ENCODE data around the gene CDC7. TPM values are rescaled to one million over a fixed set of nuclear protein-coding genes. Genes with fewer than 3 reads are reported as not detected.

The CDC7 gene
- total RNA-seq, 1 donor from 2014 or later = 64.8 TPM

DNA sequence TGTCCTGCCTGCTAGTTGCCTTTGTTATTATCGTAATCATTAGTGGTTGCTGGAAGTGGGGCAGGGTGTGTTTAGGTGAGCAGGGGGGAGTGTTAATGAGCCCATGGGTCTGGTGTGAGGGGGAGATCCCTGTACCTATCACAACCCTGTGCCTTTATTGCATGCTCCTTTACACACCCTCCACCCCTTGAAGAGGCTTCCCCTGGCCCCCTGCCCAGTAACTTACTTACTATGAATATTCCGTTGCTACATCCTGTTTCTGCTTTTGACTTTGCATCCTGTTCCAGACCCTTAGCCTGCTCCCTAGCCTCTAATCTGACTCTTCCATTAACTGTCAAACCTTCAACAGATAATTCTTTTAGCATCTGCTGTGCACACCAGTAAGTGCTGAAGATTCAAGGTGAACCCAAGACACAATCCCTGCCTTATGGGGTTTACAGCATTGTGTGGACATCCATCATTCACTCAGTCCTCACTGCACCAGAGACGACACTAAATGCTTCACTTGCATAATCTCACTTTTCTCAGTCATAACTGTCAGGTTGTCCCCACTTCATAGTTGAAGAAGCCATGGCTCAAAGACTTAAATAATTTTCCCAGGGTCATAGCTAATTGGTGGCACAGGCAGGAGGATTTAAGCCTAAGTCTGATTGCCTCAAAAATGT, 47.9 kb downstream of the CDC7 start:
- Mint-ChIP-seq H3K36me3 (ENCODE audit: low read depth) (no peaks in the 10 kb centered on the region), H3K4me3 (no peak overlapping the region), H3K9me3 (peaks cover 2% of the 10 kb centered on the region), H3K27ac (ENCODE audit: unreplicated experiment) (no peak overlapping the region), H3K4me1 (peaks cover 33% of the 10 kb centered on the region), H3K27me3 (ENCODE audit: low read depth) (no peaks in the 10 kb centered on the region)
- TF ChIP-seq, protein P1, sequence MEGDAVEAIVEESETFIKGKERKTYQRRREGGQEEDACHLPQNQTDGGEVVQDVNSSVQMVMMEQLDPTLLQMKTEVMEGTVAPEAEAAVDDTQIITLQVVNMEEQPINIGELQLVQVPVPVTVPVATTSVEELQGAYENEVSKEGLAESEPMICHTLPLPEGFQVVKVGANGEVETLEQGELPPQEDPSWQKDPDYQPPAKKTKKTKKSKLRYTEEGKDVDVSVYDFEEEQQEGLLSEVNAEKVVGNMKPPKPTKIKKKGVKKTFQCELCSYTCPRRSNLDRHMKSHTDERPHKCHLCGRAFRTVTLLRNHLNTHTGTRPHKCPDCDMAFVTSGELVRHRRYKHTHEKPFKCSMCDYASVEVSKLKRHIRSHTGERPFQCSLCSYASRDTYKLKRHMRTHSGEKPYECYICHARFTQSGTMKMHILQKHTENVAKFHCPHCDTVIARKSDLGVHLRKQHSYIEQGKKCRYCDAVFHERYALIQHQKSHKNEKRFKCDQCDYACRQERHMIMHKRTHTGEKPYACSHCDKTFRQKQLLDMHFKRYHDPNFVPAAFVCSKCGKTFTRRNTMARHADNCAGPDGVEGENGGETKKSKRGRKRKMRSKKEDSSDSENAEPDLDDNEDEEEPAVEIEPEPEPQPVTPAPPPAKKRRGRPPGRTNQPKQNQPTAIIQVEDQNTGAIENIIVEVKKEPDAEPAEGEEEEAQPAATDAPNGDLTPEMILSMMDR (conservative IDR thresholded peaks at IDR 0.05) = no peak
- no peak for DNase-seq (ENCODE audit: low read depth, low spot score)

DNA sequence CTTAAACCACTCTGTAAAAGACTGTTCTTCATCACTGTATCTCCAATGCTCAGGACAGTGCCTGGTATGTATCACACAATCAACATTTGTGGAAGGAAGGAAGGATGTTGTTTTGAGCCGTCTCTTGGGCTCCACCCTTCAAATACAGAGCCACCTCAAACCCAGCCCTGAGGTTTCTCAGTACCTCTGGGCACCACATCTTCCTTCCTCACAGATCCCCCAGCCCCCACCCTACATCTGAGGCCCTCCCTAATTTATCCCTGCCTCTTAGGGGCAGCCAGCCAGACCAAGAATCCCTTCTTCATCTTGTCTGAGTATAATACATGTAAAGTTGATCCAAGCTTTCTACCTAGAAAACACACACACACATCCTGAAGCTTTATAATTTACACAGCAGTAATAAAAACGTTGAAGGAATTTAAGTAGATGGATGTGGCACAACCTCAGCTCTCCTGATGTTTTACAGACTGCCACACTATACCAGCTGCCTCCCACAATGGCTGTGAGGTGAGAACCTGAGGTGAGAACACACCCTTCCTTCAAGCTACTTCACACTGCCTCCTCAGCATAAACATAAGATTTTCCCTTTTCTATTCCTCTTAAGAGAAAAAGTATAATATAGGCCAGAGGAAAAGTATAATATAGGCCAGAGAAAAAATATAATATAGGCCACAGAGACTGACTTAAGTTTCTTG, 48.5 kb downstream of the CDC7 start:
- TF ChIP-seq, protein P1 (conservative IDR thresholded peaks at IDR 0.05) = no peak
- no peak for DNase-seq (ENCODE audit: low read depth, low spot score)
- Mint-ChIP-seq H3K36me3 (ENCODE audit: low read depth) (no peaks in the 10 kb centered on the region), H3K27ac (ENCODE audit: unreplicated experiment) (peak overlapping the region; percentile 28), H3K4me3 (no peak overlapping the region), H3K4me1 (peaks cover 40% of the 10 kb centered on the region), H3K9me3 (peaks cover 2% of the 10 kb centered on the region), H3K27me3 (ENCODE audit: low read depth) (no peaks in the 10 kb centered on the region)

DNA sequence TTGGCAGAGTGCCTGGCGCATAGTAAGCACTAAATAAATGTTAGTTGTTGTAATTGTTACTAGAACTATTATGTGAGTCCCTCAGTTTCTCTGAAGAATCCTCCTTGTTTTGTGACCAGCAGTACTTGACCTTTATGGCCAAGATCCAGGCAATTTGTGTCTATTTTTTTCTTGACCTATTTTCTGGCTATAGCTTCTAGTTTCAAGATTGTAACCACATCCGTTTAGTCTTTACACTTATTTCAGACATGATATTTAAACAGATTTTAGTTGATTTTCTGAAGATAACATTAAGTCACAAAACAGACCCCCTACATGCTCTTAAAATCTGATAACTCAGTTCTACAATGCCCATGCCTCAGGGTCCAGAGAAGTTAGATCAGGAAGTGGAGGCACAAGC, 50.3 kb downstream of the CDC7 start:
- TF ChIP-seq, protein P1 (conservative IDR thresholded peaks at IDR 0.05) = no peak
- H3K27ac Mint-ChIP-seq (ENCODE audit: unreplicated experiment) = no peak overlapping the region

DNA sequence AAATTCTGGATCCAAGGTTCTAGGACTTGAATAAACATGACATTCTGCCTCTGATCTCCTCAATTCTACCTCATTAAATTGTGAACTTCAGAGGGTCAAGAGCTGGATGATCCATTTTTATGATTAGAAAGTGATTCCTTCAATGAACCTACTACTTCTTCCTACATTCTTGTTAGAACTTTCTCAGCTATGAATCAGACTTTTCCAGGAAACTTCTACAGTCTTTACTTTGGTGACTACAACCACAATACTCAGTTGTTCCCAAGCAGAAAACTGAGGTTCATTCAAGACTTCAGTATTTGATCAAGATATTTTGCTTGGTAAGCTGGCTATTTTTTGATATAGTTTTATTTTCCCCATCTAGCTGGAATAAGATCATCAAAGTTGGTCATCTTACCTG, 51.4 kb downstream of the CDC7 start:
- Mint-ChIP-seq H3K4me3 (no peak overlapping the region), H3K4me1 (peaks cover 59% of the 10 kb centered on the region), H3K27ac (ENCODE audit: unreplicated experiment) (no peak overlapping the region), H3K36me3 (ENCODE audit: low read depth) (no peaks in the 10 kb centered on the region), H3K27me3 (ENCODE audit: low read depth) (no peaks in the 10 kb centered on the region), H3K9me3 (peaks cover 2% of the 10 kb centered on the region)
- TF ChIP-seq, protein P1 (conservative IDR thresholded peaks at IDR 0.05) = no peak
- DNase-seq (ENCODE audit: low read depth, low spot score) = no peak

More for the DNA sequence above, 50.3 kb downstream of the CDC7 start:
- Mint-ChIP-seq H3K9me3 (peaks cover 2% of the 10 kb centered on the region), H3K27me3 (ENCODE audit: low read depth) (no peaks in the 10 kb centered on the region), H3K4me1 (peaks cover 50% of the 10 kb centered on the region), H3K36me3 (ENCODE audit: low read depth) (no peaks in the 10 kb centered on the region), H3K4me3 (no peak overlapping the region)
- DNase-seq (ENCODE audit: low read depth, low spot score) = no peak

DNA sequence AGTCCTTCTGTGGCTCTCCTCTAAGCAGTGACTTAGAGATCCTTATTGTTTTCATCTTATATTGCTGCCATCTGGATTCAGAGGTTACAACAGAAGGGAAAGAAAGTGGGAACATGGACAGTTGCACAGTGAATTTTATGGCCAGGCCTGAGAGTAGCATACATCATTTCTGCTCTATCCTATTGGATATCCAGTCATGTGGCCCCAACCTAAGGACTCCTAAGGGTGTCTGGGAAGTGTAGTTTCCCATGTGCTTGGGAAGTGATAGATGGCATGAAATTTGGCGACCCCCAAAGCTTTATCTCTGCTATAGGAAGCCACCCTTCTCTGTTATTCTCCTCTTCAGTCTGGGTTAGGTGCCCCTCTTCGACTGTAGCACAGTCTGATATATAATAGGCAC, 51.9 kb downstream of the CDC7 start:
- Mint-ChIP-seq H3K27me3 (ENCODE audit: low read depth) (no peaks in the 10 kb centered on the region), H3K36me3 (ENCODE audit: low read depth) (no peaks in the 10 kb centered on the region)

More for the DNA sequence above, 51.9 kb downstream of the CDC7 start:
- no peak overlapping the region for H3K4me3 Mint-ChIP-seq
- TF ChIP-seq, protein P1 (conservative IDR thresholded peaks at IDR 0.05) = no peak
- no peak for DNase-seq (ENCODE audit: low read depth, low spot score)
- peaks cover 56% of the 10 kb centered on the region for H3K4me1 Mint-ChIP-seq
- peak overlapping the region; percentile 48 for H3K27ac Mint-ChIP-seq (ENCODE audit: unreplicated experiment)
- peaks cover 2% of the 10 kb centered on the region for H3K9me3 Mint-ChIP-seq
